PFSK-1 (cell line): ENCODE data around the gene EGFLAM.

Experiments used
- FOXP2 ChIP-seq: optimal IDR thresholded peaks from 2 replicates; pipeline ENCODE3; 2011; ENCODE audit warnings: borderline replicate concordance, control low read depth, inconsistent platforms; ENCODE audit not compliant: insufficient read depth; ENCODE audit errors: extremely low read length, extremely low read depth
- POLR2AphosphoS5 ChIP-seq: IDR thresholded peaks from 2 replicates; pipeline ENCODE4 v1.6.1; 2012; ENCODE audit warnings: low read depth, mild to moderate bottlenecking, control low read depth, low read length, moderate library complexity

DNA sequence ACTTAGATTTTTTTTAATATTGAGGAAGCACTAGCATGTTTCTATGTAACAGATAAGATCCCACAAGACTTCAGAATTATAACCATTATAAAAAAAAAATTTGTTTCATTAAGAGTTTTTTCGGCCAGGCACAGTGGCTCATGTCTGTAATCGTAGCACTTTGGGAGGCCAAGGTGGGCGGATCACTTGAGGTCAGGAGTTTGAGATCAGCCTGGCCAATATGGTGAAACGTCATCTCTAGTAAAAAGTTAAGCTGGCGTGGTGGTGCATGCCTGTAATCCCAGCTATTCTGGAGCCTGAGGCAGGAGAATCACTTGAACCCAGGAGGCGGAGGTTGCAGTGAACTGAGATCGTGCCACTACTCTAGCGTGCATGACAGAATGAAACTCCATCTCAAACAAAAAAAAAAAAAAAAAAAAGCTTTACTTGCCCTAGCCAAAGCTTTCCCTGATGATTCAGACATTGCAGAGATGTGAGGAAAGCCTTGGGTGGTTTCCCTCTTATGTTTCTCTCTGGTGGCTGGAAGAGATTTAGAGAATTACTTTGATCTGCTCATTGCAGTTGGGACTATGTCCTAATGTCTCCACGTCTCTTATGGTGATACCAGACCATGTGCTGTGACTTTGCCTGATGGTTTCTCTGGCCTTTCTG lies 65.4 kb downstream of the EGFLAM start:
- no peak for TF ChIP-seq FOXP2
- TF ChIP-seq POLR2AphosphoS5: no peak
